Head of caudate nucleus (tissue), 42 donors: Measurements from ENCODE around the gene ROBO1.

Experiments used
- DNase-seq, 42 donors: peaks; one replicate each; pipeline versions ENCODE4 v3.0.0 to v3.0.0-alpha.2; 2020 to 2021; ENCODE audit warnings: mixed read lengths in 7 of 42
- intact Hi-C: fragments of 100-400 bp; cut with DNase I; formaldehyde crosslinking; loops from one replicate; pipeline ENCODE4 v1.15.0; 2022

Gene ROBO1

DNA sequence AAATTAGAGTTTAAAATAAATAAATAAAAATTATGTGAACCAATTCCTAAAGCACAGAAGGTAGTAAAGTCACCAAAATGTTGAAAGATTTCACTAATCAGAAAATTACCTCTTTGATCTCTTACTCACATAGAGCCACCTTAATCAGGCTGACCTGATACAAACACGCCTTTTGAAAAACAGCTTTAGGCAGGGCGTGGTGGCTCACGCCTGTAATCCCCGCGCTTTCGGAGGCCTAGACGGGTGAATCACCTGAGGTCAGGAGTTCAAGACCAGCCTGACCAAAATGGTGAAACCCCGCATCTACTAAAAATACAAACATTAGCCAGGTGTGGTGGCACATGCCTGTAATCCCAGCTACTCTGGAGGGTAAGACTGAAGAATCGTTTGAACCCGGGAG lies 1197.3 kb downstream of the ROBO1 start:
- DNase-seq: no peak
- intact Hi-C loops: no loop called here

DNA sequence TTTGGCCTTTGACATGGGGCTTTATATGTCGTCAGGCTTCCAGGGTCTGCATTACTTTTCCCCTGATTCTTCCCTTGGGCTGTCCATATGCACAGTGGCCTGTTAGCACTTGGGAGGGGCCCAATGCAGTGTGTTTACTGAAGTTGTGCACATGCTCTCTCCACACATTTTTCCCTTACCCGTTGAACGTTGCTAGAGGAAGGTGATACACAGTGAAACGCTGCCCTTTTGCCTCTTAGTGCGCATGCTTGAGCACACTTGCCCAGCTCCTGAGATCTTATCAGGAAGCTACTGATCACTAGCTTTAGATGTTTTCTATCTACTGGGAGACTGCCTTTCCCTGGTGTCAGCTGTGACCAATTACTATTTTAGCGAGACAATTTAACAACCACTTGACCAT lies 1198.0 kb downstream of the ROBO1 start:
- DNase-seq: no peak
- intact Hi-C loops: no loop called here

GRCh38 chr3:78565712-78566111 lies 1202.1 kb downstream of the ROBO1 start:
- no peak for DNase-seq
- intact Hi-C loops: no loop called here

- DNase-seq: no peak
- intact Hi-C loops: no loop called here
Measured at GRCh38 chr3:78562328-78562727, 1205.5 kb downstream of the ROBO1 start.
